Spleen (tissue), 7 donors: Measurements from ENCODE around the gene MX2.

Source experiments
- CTCF ChIP-seq, 11 experiments: fragments of 200-600 bp in 7 of 11; fragments of 450-650 bp in 4 of 11; sonication (generic) in 4 of 11; IDR thresholded peaks in 8 of 11; conservative IDR thresholded peaks in 3 of 11; 1 replicate in 7 of 11; 2 replicates in 4 of 11; pipeline versions ENCODE4 v1.4.0 to v1.8.0; 2016 to 2021; ENCODE audit warnings: antibody characterized with exemption in 11 of 11, inconsistent platforms in 4 of 11, mild to moderate bottlenecking in 1 of 11
- POLR2A ChIP-seq, 3 donors: fragments of 450-650 bp; IDR thresholded peaks; one replicate each; pipeline ENCODE4 v1.5.1; 2017; ENCODE audit warnings: antibody characterized with exemption in 3 of 3, mild to moderate bottlenecking in 1 of 3
- POLR2AphosphoS5 ChIP-seq, 3 donors: sonication (generic); formaldehyde crosslinking; IDR thresholded peaks; one replicate each; pipeline ENCODE4 v1.5.1; 2017; ENCODE audit warnings: antibody characterized with exemption in 3 of 3
- donor health status: DM: no; HTN: no; CAD: no; lungs with moderate emphysema.
- donor health status: DM: no; HTN: no; CAD: no.
- donor health status: DM: no; HTN: no; CAD: no.

DNA sequence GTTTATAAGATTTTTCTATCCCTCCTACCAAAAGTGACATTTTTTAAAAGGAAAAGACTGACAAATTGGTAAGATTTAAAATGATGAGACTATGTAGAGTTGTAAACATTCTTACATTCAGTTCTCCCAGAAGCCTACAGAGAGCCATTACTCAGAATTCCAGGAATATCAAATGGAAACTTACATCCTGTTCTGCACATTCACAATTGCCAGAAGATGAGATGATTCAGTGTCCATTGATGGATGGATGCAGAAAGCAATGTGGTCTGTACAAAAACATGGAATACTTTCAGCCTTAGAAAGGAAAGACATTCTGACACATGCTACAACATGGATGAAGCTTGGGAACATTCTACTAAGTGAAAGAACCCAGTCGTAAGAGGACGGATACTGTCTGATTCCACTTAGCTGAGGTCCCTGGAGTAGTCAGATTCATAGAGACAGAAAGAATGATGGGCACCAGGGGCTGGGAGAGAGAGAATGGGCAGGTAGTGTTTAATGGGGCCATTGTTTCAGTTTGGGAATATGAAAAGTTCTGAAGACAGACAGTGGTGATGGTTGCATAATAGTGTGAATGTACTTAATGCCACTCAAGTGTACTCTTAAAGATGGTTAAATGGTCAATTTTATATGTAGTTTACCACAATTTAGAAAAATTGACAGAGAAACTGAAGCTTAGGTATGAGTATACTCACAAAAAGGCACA, 80.8 kb downstream of the MX2 start:
- no peak for TF ChIP-seq POLR2AphosphoS5 (IDR thresholded peaks at IDR 0.05)
- TF ChIP-seq POLR2A (IDR thresholded peaks at IDR 0.05): no peak
- no peak for TF ChIP-seq CTCF (IDR thresholded peaks at IDR 0.05 in 8 of 11, conservative IDR thresholded peaks at IDR 0.05 in 3 of 11)
